HL-60 (cell line): ENCODE data around the gene EPM2AIP1.

ENCODE experiments used
- GABPA ChIP-seq: IDR thresholded peaks from 2 replicates; pipeline ENCODE4 v1.6.1; 2012; ENCODE audit warnings: low read depth
- POLR2AphosphoS5 ChIP-seq: IDR thresholded peaks from 2 replicates; pipeline ENCODE4 v1.6.1; 2012; ENCODE audit warnings: low read depth
- SPI1 ChIP-seq: IDR thresholded peaks from 2 replicates; pipeline ENCODE4 v1.6.1; 2012; ENCODE audit warnings: low read depth, mild to moderate bottlenecking, borderline replicate concordance
- TF ChIP-seq, protein P1 (sequence below): IDR thresholded peaks from one replicate; pipeline ENCODE4 v1.5.1; 2011; ENCODE audit warnings: low read length, control low read depth, inconsistent platforms; ENCODE audit not compliant: insufficient read depth
- TF ChIP-seq, protein P2 (sequence below): IDR thresholded peaks from 2 replicates; pipeline ENCODE4 v1.6.1; 2012; ENCODE audit warnings: low read depth; ENCODE audit not compliant: insufficient replicate concordance

DNA sequence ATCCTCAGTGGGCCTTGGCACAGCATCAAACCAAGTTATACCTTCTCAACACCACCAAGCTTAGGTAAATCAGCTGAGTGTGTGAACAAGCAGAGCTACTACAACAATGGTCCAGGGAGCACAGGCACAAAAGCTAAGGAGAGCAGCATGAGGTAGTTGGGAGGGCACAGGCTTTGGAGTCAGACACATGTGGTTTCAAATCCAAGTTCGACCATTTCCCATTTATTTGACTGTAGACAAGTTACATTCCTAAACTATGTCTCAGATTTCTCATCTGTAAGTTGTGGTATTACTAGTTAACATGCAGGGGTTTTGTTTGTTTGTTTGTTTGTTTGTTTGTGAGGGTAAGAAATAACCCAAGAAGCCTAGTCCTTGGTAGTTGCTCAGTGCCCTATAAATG is 47.3 kb upstream of the EPM2AIP1 start:
- TF ChIP-seq POLR2AphosphoS5 = no peak
- TF ChIP-seq, protein P1, sequence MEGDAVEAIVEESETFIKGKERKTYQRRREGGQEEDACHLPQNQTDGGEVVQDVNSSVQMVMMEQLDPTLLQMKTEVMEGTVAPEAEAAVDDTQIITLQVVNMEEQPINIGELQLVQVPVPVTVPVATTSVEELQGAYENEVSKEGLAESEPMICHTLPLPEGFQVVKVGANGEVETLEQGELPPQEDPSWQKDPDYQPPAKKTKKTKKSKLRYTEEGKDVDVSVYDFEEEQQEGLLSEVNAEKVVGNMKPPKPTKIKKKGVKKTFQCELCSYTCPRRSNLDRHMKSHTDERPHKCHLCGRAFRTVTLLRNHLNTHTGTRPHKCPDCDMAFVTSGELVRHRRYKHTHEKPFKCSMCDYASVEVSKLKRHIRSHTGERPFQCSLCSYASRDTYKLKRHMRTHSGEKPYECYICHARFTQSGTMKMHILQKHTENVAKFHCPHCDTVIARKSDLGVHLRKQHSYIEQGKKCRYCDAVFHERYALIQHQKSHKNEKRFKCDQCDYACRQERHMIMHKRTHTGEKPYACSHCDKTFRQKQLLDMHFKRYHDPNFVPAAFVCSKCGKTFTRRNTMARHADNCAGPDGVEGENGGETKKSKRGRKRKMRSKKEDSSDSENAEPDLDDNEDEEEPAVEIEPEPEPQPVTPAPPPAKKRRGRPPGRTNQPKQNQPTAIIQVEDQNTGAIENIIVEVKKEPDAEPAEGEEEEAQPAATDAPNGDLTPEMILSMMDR = no peak
- TF ChIP-seq, protein P2, sequence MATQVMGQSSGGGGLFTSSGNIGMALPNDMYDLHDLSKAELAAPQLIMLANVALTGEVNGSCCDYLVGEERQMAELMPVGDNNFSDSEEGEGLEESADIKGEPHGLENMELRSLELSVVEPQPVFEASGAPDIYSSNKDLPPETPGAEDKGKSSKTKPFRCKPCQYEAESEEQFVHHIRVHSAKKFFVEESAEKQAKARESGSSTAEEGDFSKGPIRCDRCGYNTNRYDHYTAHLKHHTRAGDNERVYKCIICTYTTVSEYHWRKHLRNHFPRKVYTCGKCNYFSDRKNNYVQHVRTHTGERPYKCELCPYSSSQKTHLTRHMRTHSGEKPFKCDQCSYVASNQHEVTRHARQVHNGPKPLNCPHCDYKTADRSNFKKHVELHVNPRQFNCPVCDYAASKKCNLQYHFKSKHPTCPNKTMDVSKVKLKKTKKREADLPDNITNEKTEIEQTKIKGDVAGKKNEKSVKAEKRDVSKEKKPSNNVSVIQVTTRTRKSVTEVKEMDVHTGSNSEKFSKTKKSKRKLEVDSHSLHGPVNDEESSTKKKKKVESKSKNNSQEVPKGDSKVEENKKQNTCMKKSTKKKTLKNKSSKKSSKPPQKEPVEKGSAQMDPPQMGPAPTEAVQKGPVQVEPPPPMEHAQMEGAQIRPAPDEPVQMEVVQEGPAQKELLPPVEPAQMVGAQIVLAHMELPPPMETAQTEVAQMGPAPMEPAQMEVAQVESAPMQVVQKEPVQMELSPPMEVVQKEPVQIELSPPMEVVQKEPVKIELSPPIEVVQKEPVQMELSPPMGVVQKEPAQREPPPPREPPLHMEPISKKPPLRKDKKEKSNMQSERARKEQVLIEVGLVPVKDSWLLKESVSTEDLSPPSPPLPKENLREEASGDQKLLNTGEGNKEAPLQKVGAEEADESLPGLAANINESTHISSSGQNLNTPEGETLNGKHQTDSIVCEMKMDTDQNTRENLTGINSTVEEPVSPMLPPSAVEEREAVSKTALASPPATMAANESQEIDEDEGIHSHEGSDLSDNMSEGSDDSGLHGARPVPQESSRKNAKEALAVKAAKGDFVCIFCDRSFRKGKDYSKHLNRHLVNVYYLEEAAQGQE = no peak
- TF ChIP-seq GABPA = no peak
- no peak for TF ChIP-seq SPI1
